GM23248 (cell line): ENCODE measurements around the gene FGF1.

Experiments
- EZH2 ChIP-seq: fragments of 200-600 bp; sonication (generic); IDR thresholded peaks from 2 replicates; pipeline ENCODE4 v1.6.1; 2018; ENCODE audit warnings: antibody characterized with exemption, mild to moderate bottlenecking; ENCODE audit not compliant: insufficient read depth, poor library complexity, severe bottlenecking
- EZH2phosphoT487 ChIP-seq: fragments of 200-600 bp; sonication (generic); IDR thresholded peaks from 2 replicates; pipeline ENCODE4 v1.6.1; 2018; ENCODE audit warnings: antibody characterized with exemption, moderate library complexity, mild to moderate bottlenecking, low read depth; ENCODE audit not compliant: insufficient read depth

DNA sequence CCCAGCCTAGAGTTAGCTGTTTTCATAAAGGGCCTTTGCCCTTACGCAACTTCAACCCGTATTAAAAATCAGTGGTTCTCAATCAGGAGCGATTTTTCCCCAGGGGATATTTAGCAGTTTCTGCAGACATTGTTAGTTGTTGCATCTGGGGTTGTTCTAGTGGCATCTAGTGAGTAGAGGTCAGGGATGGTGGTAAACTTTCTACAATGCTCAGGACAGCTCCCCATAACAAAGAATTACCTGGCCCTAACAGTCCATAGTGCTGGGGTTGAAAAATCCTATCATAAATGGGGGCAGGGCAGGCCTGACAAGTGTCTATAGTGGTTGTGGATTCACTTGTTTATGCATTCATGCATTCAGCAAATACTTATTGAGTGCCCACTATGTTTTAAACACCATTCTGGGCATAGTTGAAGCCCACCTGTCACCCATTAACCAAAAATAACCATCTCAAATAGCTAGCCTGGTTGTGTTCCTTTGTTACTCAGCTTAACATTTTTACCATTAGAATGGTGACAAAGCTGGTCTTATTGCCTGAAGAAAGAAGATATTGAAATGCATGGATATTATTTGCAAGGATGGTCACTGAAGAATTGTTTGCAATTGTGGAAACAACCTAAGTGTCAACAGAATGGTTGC lies 15.9 kb upstream of the FGF1 start:
- no peak for TF ChIP-seq EZH2phosphoT487
- no peak for TF ChIP-seq EZH2
